Esophagus squamous epithelium (tissue), 4 donors: ENCODE results near the gene ACKR4.

Experiments
- CTCF ChIP-seq, 6 experiments: fragments of 450-650 bp in 4 of 6; fragments of 200-600 bp in 2 of 6; sonication (generic) in 2 of 6; IDR thresholded peaks; one replicate each; pipeline ENCODE4 v1.5.1; 2016 to 2019; ENCODE audit warnings: antibody characterized with exemption in 6 of 6, mild to moderate bottlenecking in 4 of 6, moderate library complexity in 4 of 6
- POLR2A ChIP-seq, 4 donors: fragments of 450-650 bp; IDR thresholded peaks; one replicate each; pipeline ENCODE4 v1.6.1; 2017; ENCODE audit warnings: antibody characterized with exemption in 4 of 4, mild to moderate bottlenecking in 4 of 4, moderate library complexity in 3 of 4

- no peak for TF ChIP-seq CTCF (IDR thresholded peaks at IDR 0.05)
- TF ChIP-seq POLR2A (IDR thresholded peaks at IDR 0.05) = no peak
Observed at GRCh38 chr3:132555306-132556035, 41.6 kb upstream of the ACKR4 start.
